ENCODE measurements around the gene TMED10. TPM values are rescaled to one million over a fixed set of nuclear protein-coding genes. Genes with fewer than 3 reads are reported as not detected.

Gene TMED10
- total and polyA plus RNA-seq, 2 donors from 2014 or later, result 222 to 401 TPM

- no peak overlapping the region for H3K27ac ChIP-seq (ENCODE audit: low read depth in 2 of 2, low read length in 2 of 2)
- peak in 2 of 5 donors; percentile 29 to 37 for DNase-seq
- H3K27me3 ChIP-seq (ENCODE audit: control insufficient read depth, insufficient read depth, low read length), result no peaks in the 10 kb centered on the region
- no peak for FAIRE-seq
- H3K9me3 ChIP-seq (ENCODE audit: control insufficient read depth in 2 of 3, insufficient read depth in 1 of 3, low read length in 3 of 3), result no peaks in the 10 kb centered on the region
- intact Hi-C loops (cut with DNase I), result no loop called here
- peak overlapping the region in 1 of 3 donors; percentile 37 for H3K9ac ChIP-seq (ENCODE audit: low read length in 3 of 3)
- no peaks in the 10 kb centered on the region for H3K36me3 ChIP-seq (ENCODE audit: control insufficient read depth in 2 of 3, insufficient read depth in 3 of 3, low read length in 3 of 3)
- H3K4me3 ChIP-seq (ENCODE audit: low read length in 3 of 3), result no peak overlapping the region
- peaks cover 0 to 5% (median 0%) of the 10 kb centered on the region in 3 donors for H3K4me1 ChIP-seq (ENCODE audit: control insufficient read depth in 2 of 3, insufficient read depth in 2 of 3, low read depth in 1 of 3, low read length in 3 of 3)
- TF ChIP-seq CTCF (IDR thresholded peaks at IDR 0.05; ENCODE audit: borderline replicate concordance, extremely low read depth, insufficient read depth), result no peak
Measured at GRCh38 chr14:75223664-75224154, 47.3 kb upstream of the TMED10 start.

- intact Hi-C loops (cut with DNase I), result no loop called here
- FAIRE-seq (no peak), DNase-seq (no peak)
- TF ChIP-seq CTCF (IDR thresholded peaks at IDR 0.05; ENCODE audit: borderline replicate concordance, extremely low read depth, insufficient read depth), result no peak
- H3K4me1 ChIP-seq (ENCODE audit: control insufficient read depth in 2 of 3, insufficient read depth in 2 of 3, low read depth in 1 of 3, low read length in 3 of 3), result peaks cover 0 to 5% (median 0%) of the 10 kb centered on the region in 3 donors
- H3K4me3 ChIP-seq (ENCODE audit: low read length in 3 of 3), result no peak overlapping the region
- no peaks in the 10 kb centered on the region for H3K36me3 ChIP-seq (ENCODE audit: control insufficient read depth in 2 of 3, insufficient read depth in 3 of 3, low read length in 3 of 3)
- H3K27ac ChIP-seq (ENCODE audit: low read depth in 2 of 2, low read length in 2 of 2), result no peak overlapping the region
- H3K9me3 ChIP-seq (ENCODE audit: control insufficient read depth in 2 of 3, insufficient read depth in 1 of 3, low read length in 3 of 3), result no peaks in the 10 kb centered on the region
- H3K27me3 ChIP-seq (ENCODE audit: control insufficient read depth, insufficient read depth, low read length), result no peaks in the 10 kb centered on the region
- H3K9ac ChIP-seq (ENCODE audit: low read length in 3 of 3), result no peak overlapping the region
Measured at GRCh38 chr14:75222208-75222701, 45.8 kb upstream of the TMED10 start.

- H3K27ac ChIP-seq (ENCODE audit: low read depth in 2 of 2, low read length in 2 of 2), result no peak overlapping the region
- FAIRE-seq, result no peak
- no peaks in the 10 kb centered on the region for H3K9me3 ChIP-seq (ENCODE audit: control insufficient read depth in 2 of 3, insufficient read depth in 1 of 3, low read length in 3 of 3)
- DNase-seq, result no peak
- no peak overlapping the region for H3K9ac ChIP-seq (ENCODE audit: low read length in 3 of 3)
- intact Hi-C loops (cut with DNase I), result no loop called here
- peaks cover 0 to 5% (median 0%) of the 10 kb centered on the region in 3 donors for H3K4me1 ChIP-seq (ENCODE audit: control insufficient read depth in 2 of 3, insufficient read depth in 2 of 3, low read depth in 1 of 3, low read length in 3 of 3)
- no peaks in the 10 kb centered on the region for H3K27me3 ChIP-seq (ENCODE audit: control insufficient read depth, insufficient read depth, low read length)
- no peaks in the 10 kb centered on the region for H3K36me3 ChIP-seq (ENCODE audit: control insufficient read depth in 2 of 3, insufficient read depth in 3 of 3, low read length in 3 of 3)
- no peak for TF ChIP-seq CTCF (IDR thresholded peaks at IDR 0.05; ENCODE audit: borderline replicate concordance, extremely low read depth, insufficient read depth)
- H3K4me3 ChIP-seq (ENCODE audit: low read length in 3 of 3), result no peak overlapping the region
Measured at GRCh38 chr14:75221797-75222196, 45.4 kb upstream of the TMED10 start.

DNA sequence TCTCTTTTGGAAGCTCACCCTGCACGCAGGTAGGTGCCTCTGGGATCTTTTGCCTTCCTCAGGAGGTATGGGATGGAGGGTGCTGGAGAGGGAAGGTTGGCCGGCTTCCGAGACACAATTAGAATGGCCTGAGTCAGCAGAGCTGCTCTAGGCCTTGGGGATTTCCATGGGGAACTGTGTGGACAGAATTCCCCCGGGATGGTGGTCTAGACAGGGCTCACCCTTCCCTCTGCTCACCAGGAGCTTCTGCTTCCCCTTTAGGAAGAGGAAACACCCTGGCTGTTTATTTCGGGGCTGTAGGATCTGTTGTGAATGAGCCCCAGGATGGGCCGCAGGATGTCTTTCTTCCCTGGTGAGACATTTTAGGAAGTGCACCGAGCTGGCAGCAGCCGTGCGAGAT is 43.7 kb upstream of the TMED10 start:
- H3K9me3 ChIP-seq (ENCODE audit: control insufficient read depth in 2 of 3, insufficient read depth in 1 of 3, low read length in 3 of 3), result no peaks in the 10 kb centered on the region
- DNase-seq (no peak), FAIRE-seq (no peak)
- H3K36me3 ChIP-seq (ENCODE audit: control insufficient read depth in 2 of 3, insufficient read depth in 3 of 3, low read length in 3 of 3), result no peaks in the 10 kb centered on the region
- H3K27me3 ChIP-seq (ENCODE audit: control insufficient read depth, insufficient read depth, low read length), result no peaks in the 10 kb centered on the region
- no peak overlapping the region for H3K9ac ChIP-seq (ENCODE audit: low read length in 3 of 3)
- no peak for TF ChIP-seq CTCF (IDR thresholded peaks at IDR 0.05; ENCODE audit: borderline replicate concordance, extremely low read depth, insufficient read depth)
- H3K27ac ChIP-seq (ENCODE audit: low read depth in 2 of 2, low read length in 2 of 2), result no peak overlapping the region
- peaks cover 0 to 5% (median 0%) of the 10 kb centered on the region in 3 donors for H3K4me1 ChIP-seq (ENCODE audit: control insufficient read depth in 2 of 3, insufficient read depth in 2 of 3, low read depth in 1 of 3, low read length in 3 of 3)
- H3K4me3 ChIP-seq (ENCODE audit: low read length in 3 of 3), result no peak overlapping the region
- intact Hi-C loops (cut with DNase I), result no loop called here

Data from kidney (tissue), 14 donors.